RWPE2 (cell line): ENCODE measurements around the gene SUPV3L1.
"Not testable (repeated sequence)": the region's sequence is repeated elsewhere in the genome, so short reads cannot be mapped to it uniquely, and the experiment has no call there.

ENCODE experiments used
- ATAC-seq: fragments of 200-7000 bp; cut with Tn5 transposase; 3 replicates; pipeline ENCODE4 v1.9.1; 2021; ENCODE audit warnings: low read depth
- DNase-seq: peaks from one replicate; pipeline ENCODE4 v3.0.0-alpha.2; 2020; ENCODE audit warnings: low spot score
- H3K27ac ChIP-seq: fragments of 450-650 bp; 2 replicates; pipeline ENCODE4 v1.5.1; 2017; ENCODE audit warnings: mild to moderate bottlenecking; ENCODE audit not compliant: poor library complexity, severe bottlenecking
- H3K27me3 ChIP-seq: fragments of 250-450 bp; sonication (Bioruptor Pico); 2 replicates; pipeline ENCODE4 v1.5.1; 2021; ENCODE audit warnings: mild to moderate bottlenecking, moderate library complexity; ENCODE audit not compliant: insufficient read depth, poor library complexity, severe bottlenecking
- H3K36me3 ChIP-seq: fragments of 250-450 bp; sonication (Bioruptor Pico); 2 replicates; pipeline ENCODE4 v1.5.1; 2020; ENCODE audit warnings: low read depth, mild to moderate bottlenecking, moderate library complexity
- H3K4me1 ChIP-seq: fragments of 250-450 bp; sonication (Bioruptor Pico); 2 replicates; pipeline ENCODE4 v1.5.1; 2021; ENCODE audit warnings: mild to moderate bottlenecking, moderate library complexity; ENCODE audit not compliant: insufficient read depth, poor library complexity, severe bottlenecking
- H3K4me3 ChIP-seq: fragments of 250-450 bp; sonication (Bioruptor Pico); 2 replicates; pipeline ENCODE4 v1.5.1; 2021; ENCODE audit warnings: mild to moderate bottlenecking, moderate library complexity; ENCODE audit not compliant: severe bottlenecking
- H3K9me3 ChIP-seq: fragments of 250-450 bp; sonication (Bioruptor Pico); 2 replicates; pipeline ENCODE4 v1.5.1; 2021; ENCODE audit warnings: mild to moderate bottlenecking, moderate library complexity; ENCODE audit not compliant: severe bottlenecking
- CTCF ChIP-seq: fragments of 450-650 bp; IDR thresholded peaks from one replicate; pipeline ENCODE4 v1.5.1; 2017; ENCODE audit warnings: mild to moderate bottlenecking, moderate library complexity; ENCODE audit not compliant: poor library complexity, severe bottlenecking

Gene SUPV3L1

GRCh38 chr10:69248117-69248730 lies 68.2 kb downstream of the SUPV3L1 start:
- TF ChIP-seq CTCF: no peak
- no peak overlapping the region for H3K27ac ChIP-seq
- DNase-seq: no peak
- ATAC-seq: no peak
- H3K27me3 ChIP-seq: no peaks in the 10 kb centered on the region
- no peak overlapping the region for H3K4me3 ChIP-seq
- H3K36me3 ChIP-seq: no peaks in the 10 kb centered on the region
- H3K9me3 ChIP-seq: no peaks in the 10 kb centered on the region
- no peaks in the 10 kb centered on the region for H3K4me1 ChIP-seq

GRCh38 chr10:69250041-69250440 lies 70.0 kb downstream of the SUPV3L1 start:
- TF ChIP-seq CTCF: no peak
- H3K27ac ChIP-seq: no peak overlapping the region
- H3K27me3 ChIP-seq: no peaks in the 10 kb centered on the region
- DNase-seq: no peak
- ATAC-seq: no peak
- H3K4me3 ChIP-seq: no peak overlapping the region
- H3K4me1 ChIP-seq: no peaks in the 10 kb centered on the region
- no peaks in the 10 kb centered on the region for H3K36me3 ChIP-seq
- H3K9me3 ChIP-seq: no peaks in the 10 kb centered on the region

- H3K4me3 ChIP-seq, H3K27ac ChIP-seq, H3K9me3 ChIP-seq, ATAC-seq, H3K4me1 ChIP-seq, DNase-seq, H3K27me3 ChIP-seq, H3K36me3 ChIP-seq: not testable (repeated sequence)
Measured at GRCh38 chr10:69251417-69251816, 71.4 kb downstream of the SUPV3L1 start.

GRCh38 chr10:69253171-69253570 lies 73.1 kb downstream of the SUPV3L1 start:
- H3K4me3 ChIP-seq: no peak overlapping the region
- no peak overlapping the region for H3K27ac ChIP-seq
- ATAC-seq (no peak), DNase-seq (no peak)
- no peaks in the 10 kb centered on the region for H3K4me1 ChIP-seq
- H3K27me3 ChIP-seq: no peaks in the 10 kb centered on the region
- H3K36me3 ChIP-seq: no peaks in the 10 kb centered on the region
- H3K9me3 ChIP-seq: no peaks in the 10 kb centered on the region
- no peak for TF ChIP-seq CTCF

GRCh38 chr10:69254877-69255276 lies 74.8 kb downstream of the SUPV3L1 start:
- H3K36me3 ChIP-seq: no peaks in the 10 kb centered on the region
- H3K4me1 ChIP-seq: no peaks in the 10 kb centered on the region
- H3K9me3 ChIP-seq: no peaks in the 10 kb centered on the region
- H3K27me3 ChIP-seq: no peaks in the 10 kb centered on the region
- ATAC-seq (no peak), DNase-seq (no peak)
- no peak for TF ChIP-seq CTCF
- H3K4me3 ChIP-seq: no peak overlapping the region
- no peak overlapping the region for H3K27ac ChIP-seq
